ENCODE results near the gene NDC80. TPM values are rescaled to one million over a fixed set of nuclear protein-coding genes. Genes with fewer than 3 reads are reported as not detected.

NDC80 gene
- total RNA-seq, 1 experiment from 2014 or later: 89.2 TPM

DNA sequence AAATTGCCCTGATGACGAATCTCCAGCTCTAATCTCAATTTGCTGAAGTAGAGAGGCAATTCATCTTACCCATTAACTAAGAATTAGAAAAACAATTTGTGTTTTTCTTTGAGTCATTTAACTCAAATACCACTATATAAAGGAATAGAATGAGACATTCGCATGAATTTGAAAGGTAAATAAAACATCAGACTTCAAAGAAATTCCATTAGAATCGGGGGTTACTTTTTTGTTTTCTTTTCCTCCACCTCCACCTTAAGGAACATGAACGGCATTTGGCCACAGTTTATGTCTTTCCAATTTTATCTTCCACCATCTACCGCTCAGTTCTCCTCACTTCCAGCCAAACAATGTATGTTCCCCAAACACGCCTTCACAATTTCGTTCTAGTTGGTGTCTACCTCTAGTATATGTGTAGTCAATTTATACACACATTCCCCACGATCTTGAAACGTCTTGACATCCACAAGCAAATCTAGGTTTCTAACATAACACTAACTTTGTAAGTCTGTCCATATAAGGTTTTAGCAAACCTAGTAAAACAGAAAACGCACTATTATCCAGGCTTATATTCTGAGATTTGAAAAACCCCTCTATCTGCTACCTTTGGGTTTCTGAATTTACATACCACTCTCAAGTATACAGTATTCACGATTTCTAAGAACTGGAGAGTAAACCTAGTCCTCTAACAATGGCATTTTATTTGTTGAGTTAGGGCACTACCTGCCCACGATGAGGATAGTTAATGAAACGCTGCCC is 83.0 kb downstream of the NDC80 start:
- Histone ChIP-seq H3K27ac (peak overlapping the region; percentile 83), H4K20me1 (ENCODE audit: insufficient read depth) (peaks cover 23% of the 10 kb centered on the region), H3K4me1 (replicated peaks; ENCODE audit: insufficient read depth) (peaks cover 48% of the 10 kb centered on the region), H3K27me3 (ENCODE audit: insufficient read depth, low read depth) (no peaks in the 10 kb centered on the region), H3K9me2 (ENCODE audit: insufficient read depth) (no peaks in the 10 kb centered on the region), H3K79me2 (ENCODE audit: low read depth) (peaks cover 36% of the 10 kb centered on the region), H3F3A (ENCODE audit: insufficient read depth, low read depth) (0 out of 2 replicates have a peak, but pooled peaks cover 11% of the 10 kb centered on the region), H2AFZ (peak overlapping the region; percentile 97), H3K36me3 (ENCODE audit: low read depth) (no peaks in the 10 kb centered on the region), H3K4me3 (peak overlapping the region; percentile 74), H3K9me3 (ENCODE audit: insufficient read depth, low read depth) (no peaks in the 10 kb centered on the region), H3K4me2 (peak overlapping the region; percentile 89)
- no peak for TF ChIP-seq EZH2 (IDR thresholded peaks at IDR 0.05; ENCODE audit: low read depth)
- TF ChIP-seq, protein P1, sequence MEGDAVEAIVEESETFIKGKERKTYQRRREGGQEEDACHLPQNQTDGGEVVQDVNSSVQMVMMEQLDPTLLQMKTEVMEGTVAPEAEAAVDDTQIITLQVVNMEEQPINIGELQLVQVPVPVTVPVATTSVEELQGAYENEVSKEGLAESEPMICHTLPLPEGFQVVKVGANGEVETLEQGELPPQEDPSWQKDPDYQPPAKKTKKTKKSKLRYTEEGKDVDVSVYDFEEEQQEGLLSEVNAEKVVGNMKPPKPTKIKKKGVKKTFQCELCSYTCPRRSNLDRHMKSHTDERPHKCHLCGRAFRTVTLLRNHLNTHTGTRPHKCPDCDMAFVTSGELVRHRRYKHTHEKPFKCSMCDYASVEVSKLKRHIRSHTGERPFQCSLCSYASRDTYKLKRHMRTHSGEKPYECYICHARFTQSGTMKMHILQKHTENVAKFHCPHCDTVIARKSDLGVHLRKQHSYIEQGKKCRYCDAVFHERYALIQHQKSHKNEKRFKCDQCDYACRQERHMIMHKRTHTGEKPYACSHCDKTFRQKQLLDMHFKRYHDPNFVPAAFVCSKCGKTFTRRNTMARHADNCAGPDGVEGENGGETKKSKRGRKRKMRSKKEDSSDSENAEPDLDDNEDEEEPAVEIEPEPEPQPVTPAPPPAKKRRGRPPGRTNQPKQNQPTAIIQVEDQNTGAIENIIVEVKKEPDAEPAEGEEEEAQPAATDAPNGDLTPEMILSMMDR (conservative IDR thresholded peaks at IDR 0.05): no peak
- DNase-seq: no peak
- POLR2A ChIA-PET (ENCODE audit: unreplicated experiment): interaction anchor here (0.6 kb wide), 2 partner anchors 81 to 592 kb away, joined by 3 to 4 read pairs; no protein-coding TSS in a partner anchor
- no TSS peak for BruUV-seq (replicated peaks)
- intact Hi-C loops (cut with micrococcal nuclease; ENCODE audit: unreplicated experiment): loop anchor here (2.0 kb wide), 1 partner anchor 84 kb away; the partner anchor contains the start of genes METTL4 and NDC80
- CTCF ChIA-PET: no interaction called here

- Histone ChIP-seq H2AFZ (peak overlapping the region; percentile 97), H3K4me1 (replicated peaks; ENCODE audit: insufficient read depth) (peaks cover 50% of the 10 kb centered on the region), H3K36me3 (ENCODE audit: low read depth) (no peaks in the 10 kb centered on the region), H3K4me2 (peak overlapping the region; percentile 89), H3K9me3 (ENCODE audit: insufficient read depth, low read depth) (no peaks in the 10 kb centered on the region), H4K20me1 (ENCODE audit: insufficient read depth) (peaks cover 27% of the 10 kb centered on the region), H3K27me3 (ENCODE audit: insufficient read depth, low read depth) (no peaks in the 10 kb centered on the region), H3K4me3 (peak overlapping the region; percentile 74), H3K27ac (peak overlapping the region; percentile 83), H3K9me2 (ENCODE audit: insufficient read depth) (no peaks in the 10 kb centered on the region), H3K79me2 (ENCODE audit: low read depth) (peaks cover 41% of the 10 kb centered on the region), H3F3A (ENCODE audit: insufficient read depth, low read depth) (0 out of 2 replicates have a peak, but pooled peaks cover 11% of the 10 kb centered on the region)
- TF ChIP-seq, protein P1 (conservative IDR thresholded peaks at IDR 0.05): no peak
- TF ChIP-seq EZH2 (IDR thresholded peaks at IDR 0.05; ENCODE audit: low read depth): no peak
- POLR2A ChIA-PET (ENCODE audit: unreplicated experiment): interaction anchor here (0.6 kb wide), 1 partner anchor 591 kb away, joined by 4 read pairs; no protein-coding TSS in a partner anchor
- intact Hi-C loops (cut with micrococcal nuclease; ENCODE audit: unreplicated experiment): loop anchor here (2.0 kb wide), 1 partner anchor 84 kb away; the partner anchor contains the start of genes METTL4 and NDC80
- BruUV-seq (replicated peaks): no TSS peak
- DNase-seq: no peak
- CTCF ChIA-PET: interaction anchor here (0.5 kb wide), 1 partner anchor 18 kb away, joined by 5 read pairs; no protein-coding TSS in a partner anchor
These were observed 83.5 kb downstream of the NDC80 start for GRCh38 chr18:2654928-2655177.

GRCh38 chr18:2655178-2655953 is 84.0 kb downstream of the NDC80 start, which contains the start of gene SMCHD1:
SMCHD1 (plus strand) TSS chr18:2655726; CDS start chr18:2656076, 350 bp downstream.
- H3K36me3 ChIP-seq (ENCODE audit: low read depth): no peaks in the 10 kb centered on the region
- DNase-seq: peak; percentile 49 to 91
- no peaks in the 10 kb centered on the region for H3K27me3 ChIP-seq (ENCODE audit: insufficient read depth, low read depth)
- H3K4me3 ChIP-seq: peak within 1 kb of the TSS; percentile 74
- H3K27ac ChIP-seq: peak within 1 kb of the TSS; percentile 83
- no peaks in the 10 kb centered on the region for H3K9me2 ChIP-seq (ENCODE audit: insufficient read depth)
- TF ChIP-seq, protein P1 (conservative IDR thresholded peaks at IDR 0.05): no peak
- TF ChIP-seq EZH2 (IDR thresholded peaks at IDR 0.05; ENCODE audit: low read depth): no peak
- 0 out of 2 replicates have a peak, but pooled peaks cover 11% of the 10 kb centered on the region for H3F3A ChIP-seq (ENCODE audit: insufficient read depth, low read depth)
- BruUV-seq (replicated peaks): TSS peak; percentile 83
- H3K4me2 ChIP-seq: peak within 1 kb of the TSS; percentile 97
- POLR2A ChIA-PET (ENCODE audit: unreplicated experiment): interaction anchor here (0.6 to 0.7 kb wide), 5 partner anchors 363 to 1985 kb away, joined by 3 to 11 read pairs (median 4); no protein-coding TSS in a partner anchor
- H3K9me3 ChIP-seq (ENCODE audit: insufficient read depth, low read depth): no peaks in the 10 kb centered on the region
- intact Hi-C loops (cut with micrococcal nuclease; ENCODE audit: unreplicated experiment): loop anchor here (2.0 kb wide), 1 partner anchor 85 kb away; the partner anchor contains the start of genes METTL4 and NDC80
- H2AFZ ChIP-seq: peak within 1 kb of the TSS; percentile 97
- H4K20me1 ChIP-seq (ENCODE audit: insufficient read depth): peaks cover 27% of the 10 kb centered on the region
- H3K79me2 ChIP-seq (ENCODE audit: low read depth): peaks cover 46% of the 10 kb centered on the region
- peaks cover 50% of the 10 kb centered on the region for H3K4me1 ChIP-seq (replicated peaks; ENCODE audit: insufficient read depth)
- CTCF ChIA-PET: interaction anchor here (0.5 kb wide), 1 partner anchor 18 kb away, joined by 5 read pairs; no protein-coding TSS in a partner anchor

All from PC-9 (cell line).